ENCODE measurements around the gene CBX3.
"Not testable (repeated sequence)": the region's sequence is repeated elsewhere in the genome, so short reads cannot be mapped to it uniquely, and the experiment has no call there.

The CBX3 gene

DNA sequence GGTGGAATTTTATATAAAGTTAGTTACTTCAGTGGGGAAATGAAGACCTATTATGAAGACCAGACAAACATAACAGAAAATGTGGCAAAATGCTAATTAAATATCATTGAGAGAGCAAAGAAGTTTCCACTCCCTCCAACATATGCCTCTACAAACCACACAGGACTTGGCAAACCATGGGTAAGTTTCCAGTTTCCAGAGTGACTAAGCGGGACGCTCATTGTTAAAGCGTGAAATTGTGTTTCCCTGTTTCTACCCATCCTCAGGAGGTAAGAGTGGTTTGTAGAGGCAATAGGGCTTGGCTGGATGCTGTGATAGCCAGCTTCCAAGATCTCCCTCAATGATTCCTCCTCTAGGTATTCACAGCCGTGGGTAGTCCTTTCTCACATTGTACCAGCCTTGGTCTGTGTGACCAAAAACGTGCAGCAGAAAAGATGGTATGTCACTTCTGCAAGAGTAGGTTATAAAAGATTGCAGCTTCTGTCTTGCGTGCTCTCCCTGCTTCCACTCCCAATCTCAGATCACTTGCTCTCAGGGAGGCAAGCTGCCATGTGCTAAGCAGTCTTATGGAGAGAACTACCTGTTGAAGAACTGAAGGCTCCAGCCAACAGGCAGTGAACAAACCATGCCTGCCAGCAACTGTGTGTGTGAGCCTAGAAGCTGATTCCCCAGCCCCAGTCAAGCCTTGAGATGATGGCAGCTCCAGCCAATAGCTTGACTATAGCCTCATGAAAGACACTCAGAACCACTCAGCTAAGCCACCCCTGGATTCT lies 35.7 kb downstream of the CBX3 start:
- peaks cover 13% of the 10 kb centered on the region for H3K27me3 Mint-ChIP-seq (ENCODE audit: low read depth)
- no peaks in the 10 kb centered on the region for H3K4me1 Mint-ChIP-seq (ENCODE audit: low read depth)
- no peaks in the 10 kb centered on the region for H3K36me3 Mint-ChIP-seq (ENCODE audit: low read depth)
- H3K27ac Mint-ChIP-seq: no peak overlapping the region
- no peaks in the 10 kb centered on the region for H3K9me3 Mint-ChIP-seq
- H3K4me3 Mint-ChIP-seq: no peak overlapping the region

DNA sequence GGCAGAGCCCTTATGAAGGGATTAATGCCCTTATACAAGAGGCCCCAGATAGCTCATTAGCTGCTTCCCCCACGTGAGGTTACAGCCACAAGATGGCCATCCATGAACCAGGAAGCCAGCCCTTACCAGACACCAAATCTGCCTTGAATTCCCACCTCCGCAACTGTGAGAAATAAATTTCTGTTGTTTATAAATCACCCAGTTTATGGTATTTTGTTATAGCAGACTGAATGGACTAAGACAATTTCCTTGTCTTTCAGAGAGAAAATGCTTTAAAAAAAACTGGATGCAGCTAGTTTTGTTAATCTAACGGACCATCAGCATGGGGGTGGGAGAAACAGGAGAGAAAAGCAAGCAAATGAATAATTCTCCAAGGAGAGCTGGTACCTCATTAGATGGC lies 36.5 kb downstream of the CBX3 start:
- no peaks in the 10 kb centered on the region for H3K36me3 Mint-ChIP-seq (ENCODE audit: low read depth)

DNA sequence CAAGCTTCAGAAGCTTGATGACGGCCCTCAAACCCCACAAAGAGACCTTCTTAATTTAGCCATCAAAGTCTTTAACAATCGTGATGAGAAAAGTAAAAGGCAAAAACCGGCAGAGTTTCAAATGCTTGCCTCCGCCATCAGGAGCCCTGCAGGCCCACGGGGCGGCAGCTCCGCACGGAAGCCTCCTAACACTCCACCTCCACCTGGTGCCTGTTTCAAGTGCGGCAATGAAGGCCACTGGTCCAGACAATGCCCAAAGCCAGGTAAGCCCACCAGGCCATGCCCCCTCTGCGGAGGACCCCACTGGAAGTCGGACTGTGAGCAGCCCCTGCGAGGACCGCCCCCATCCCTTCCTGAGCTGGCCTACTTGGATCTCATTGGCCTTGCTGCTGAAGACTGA lies 43.6 kb downstream of the CBX3 start:
- Mint-ChIP-seq H3K4me1 (ENCODE audit: low read depth) (peaks cover 1% of the 10 kb centered on the region), H3K9me3 (peaks cover 3% of the 10 kb centered on the region), H3K4me3 (no peak overlapping the region), H3K27me3 (ENCODE audit: low read depth) (peaks cover 5% of the 10 kb centered on the region), H3K27ac (no peak overlapping the region), H3K36me3 (ENCODE audit: low read depth) (no peaks in the 10 kb centered on the region)

More for the DNA sequence above, 36.5 kb downstream of the CBX3 start:
- peaks cover 15% of the 10 kb centered on the region for H3K27me3 Mint-ChIP-seq (ENCODE audit: low read depth)
- H3K9me3 Mint-ChIP-seq: no peaks in the 10 kb centered on the region
- no peak overlapping the region for H3K27ac Mint-ChIP-seq
- H3K4me3 Mint-ChIP-seq: no peak overlapping the region
- H3K4me1 Mint-ChIP-seq (ENCODE audit: low read depth): no peaks in the 10 kb centered on the region

DNA sequence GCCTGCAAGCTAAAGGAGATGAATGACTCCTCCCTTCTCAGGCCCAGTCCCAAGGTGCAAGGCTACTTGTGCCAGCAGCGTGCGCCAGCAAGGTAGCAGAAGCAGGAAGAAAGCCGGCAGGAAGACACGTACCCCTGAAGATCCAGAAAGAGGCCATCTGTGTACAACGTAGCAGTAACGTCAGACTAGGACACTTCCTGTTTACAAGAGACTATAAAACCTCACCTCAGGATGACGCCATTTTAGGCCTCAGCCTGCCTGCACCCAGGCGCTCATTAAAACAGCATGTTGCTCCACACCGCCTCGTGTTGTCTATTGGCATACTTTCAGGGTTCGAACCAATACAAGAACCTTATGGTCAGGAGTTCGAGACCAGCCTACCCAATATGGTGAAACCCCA lies 48.7 kb downstream of the CBX3 start:
- Mint-ChIP-seq H3K36me3 (ENCODE audit: low read depth) (no peaks in the 10 kb centered on the region), H3K4me1 (ENCODE audit: low read depth) (peaks cover 3% of the 10 kb centered on the region), H3K27me3 (ENCODE audit: low read depth) (peaks cover 7% of the 10 kb centered on the region), H3K9me3 (peaks cover 3% of the 10 kb centered on the region), H3K4me3 (no peak overlapping the region), H3K27ac (no peak overlapping the region)

DNA sequence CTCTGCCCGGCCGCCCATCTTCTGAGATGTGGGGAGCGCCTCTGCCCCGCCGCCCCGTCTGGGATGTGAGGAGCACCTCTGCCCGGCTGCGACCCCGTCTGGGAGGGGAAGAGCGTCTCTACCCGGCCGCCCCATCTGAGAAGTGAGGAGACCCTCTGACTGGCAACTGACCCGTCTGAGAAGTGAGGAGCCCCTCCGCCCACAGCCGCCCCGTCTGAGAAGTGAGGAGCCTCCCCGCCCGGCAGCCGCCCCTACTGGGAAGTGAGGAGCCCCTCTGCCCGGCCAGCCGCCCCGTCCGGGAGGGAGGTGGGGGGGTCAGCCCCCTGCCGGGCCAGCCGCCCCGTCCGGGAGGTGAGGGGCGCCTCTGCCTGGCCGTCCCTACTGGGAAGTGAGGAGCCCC lies 60.3 kb downstream of the CBX3 start:
- H3K27me3 Mint-ChIP-seq (ENCODE audit: low read depth): peaks cover 18% of the 10 kb centered on the region
- not testable (repeated sequence) for H3K27ac Mint-ChIP-seq; H3K9me3 Mint-ChIP-seq; H3K4me1 Mint-ChIP-seq (ENCODE audit: low read depth); H3K36me3 Mint-ChIP-seq (ENCODE audit: low read depth); H3K4me3 Mint-ChIP-seq

Measured in T-helper 1 cell treated with Interleukin-12 subunit alpha and Interleukin-12 subunit beta and Interleukin-4 antibody, amounts not matched to agents 30 μg/mL and 1 μg/mL, for 36 hours (primary cell).